IMR-90 (cell line): ENCODE measurements around the gene PAWR. TPM values are rescaled to one million over a fixed set of nuclear protein-coding genes. Genes with fewer than 3 reads are reported as not detected.

Experiments
- ATAC-seq: fragments of 200-7000 bp; cut with Tn5 transposase; 2 replicates; pipeline ENCODE4 v1.9.1; 2020; ENCODE audit warnings: low read depth, mild to moderate bottlenecking, moderate library complexity
- BruUV-seq: library from RNA; stranded (reverse); fragments of 400-500 nt; replicated peaks from 2 replicates; lab custom pipeline; 2021; lab: Mats Ljungman, UMichigan
- CTCF ChIA-PET: fragments of 300-600 bp; formaldehyde crosslinking; extraction: SDS; loops from one replicate; lab custom pipeline; 2021; ENCODE audit warnings: antibody characterized with exemption; lab: Yijun Ruan, JAX
- POLR2A ChIA-PET: fragments of 300-600 bp; sonication (Branson Sonifier 250); formaldehyde crosslinking; loops from one replicate; lab custom pipeline; 2022; ENCODE audit warnings: antibody characterized with exemption; ENCODE audit not compliant: unreplicated experiment; lab: Charles Lee
- DNase-seq: peaks from one replicate; pipeline ENCODE4 v3.0.0; 2013
- H2AFZ ChIP-seq: replicated peaks from 2 replicates; pipeline ENCODE3; 2013; ENCODE audit warnings: low read length, mild to moderate bottlenecking; ENCODE audit not compliant: poor library complexity
- H2AK5ac ChIP-seq: 2 replicates; pipeline ENCODE4 v1.6.1; 2013; ENCODE audit warnings: low read depth, low read length, inconsistent platforms
- H2AK9ac ChIP-seq: replicated peaks from 2 replicates; pipeline ENCODE3; 2013; ENCODE audit warnings: mild to moderate bottlenecking, low read depth, low read length, moderate library complexity; ENCODE audit not compliant: poor library complexity
- H2BK120ac ChIP-seq: 2 replicates; pipeline ENCODE4 v1.6.1; 2013; ENCODE audit warnings: low read depth, low read length, inconsistent platforms
- H2BK15ac ChIP-seq: 3 replicates; pipeline ENCODE4 v1.6.1; 2013; ENCODE audit warnings: low read depth, low read length, inconsistent platforms
- H2BK20ac ChIP-seq: 2 replicates; pipeline ENCODE4 v1.6.1; 2013; ENCODE audit warnings: low read depth, mild to moderate bottlenecking, inconsistent platforms, low read length, moderate library complexity
- H2BK5ac ChIP-seq: 2 replicates; pipeline ENCODE4 v1.6.1; 2013; ENCODE audit warnings: mild to moderate bottlenecking, low read depth, low read length, inconsistent platforms; ENCODE audit not compliant: poor library complexity, severe bottlenecking
- H3K14ac ChIP-seq: replicated peaks from 2 replicates; pipeline ENCODE4 v1.6.1; 2013; ENCODE audit warnings: low read depth, low read length, inconsistent platforms
- H3K18ac ChIP-seq: 2 replicates; pipeline ENCODE4 v1.6.1; 2013; ENCODE audit warnings: low read depth, low read length, control low read depth
- H3K23ac ChIP-seq: 2 replicates; pipeline ENCODE4 v1.6.1; 2013; ENCODE audit warnings: low read depth, low read length, inconsistent platforms
- H3K27ac ChIP-seq: 2 replicates; pipeline ENCODE4 v1.5.1; 2013; ENCODE audit warnings: mild to moderate bottlenecking, control low read depth, low read length; ENCODE audit not compliant: insufficient read depth
- H3K27me3 ChIP-seq: 2 replicates; pipeline ENCODE4 v1.6.1; 2013; ENCODE audit warnings: low read length; ENCODE audit not compliant: control insufficient read depth, insufficient read depth
- H3K36me3 ChIP-seq: 2 replicates; pipeline ENCODE4 v1.6.1; 2013; ENCODE audit warnings: low read length, mixed read lengths; ENCODE audit not compliant: control insufficient read depth, insufficient read depth
- H3K4ac ChIP-seq: 2 replicates; pipeline ENCODE4 v1.6.1; 2013; ENCODE audit warnings: low read depth, low read length, inconsistent platforms
- H3K4me1 ChIP-seq: 2 replicates; pipeline ENCODE4 v1.6.1; 2013; ENCODE audit warnings: low read length, mixed read lengths; ENCODE audit not compliant: control insufficient read depth, insufficient read depth
- H3K4me2 ChIP-seq: 2 replicates; pipeline ENCODE4 v1.6.1; 2013; ENCODE audit warnings: low read depth, mild to moderate bottlenecking, control low read depth, low read length, moderate library complexity
- H3K4me3 ChIP-seq: 2 replicates; pipeline ENCODE4 v1.5.1; 2013; ENCODE audit warnings: low read depth, mild to moderate bottlenecking, control low read depth, low read length, moderate library complexity; ENCODE audit not compliant: insufficient read depth
- H3K56ac ChIP-seq: 2 replicates; pipeline ENCODE4 v1.6.1; 2013; ENCODE audit warnings: low read length, inconsistent platforms; ENCODE audit not compliant: insufficient read depth; ENCODE audit errors: extremely low read depth
- H3K79me1 ChIP-seq, 2 experiments: 2 replicates each; pipeline ENCODE4 v1.6.1; 2013; ENCODE audit warnings: low read length in 2 of 2, inconsistent platforms in 1 of 2, low read depth in 1 of 2
- H3K9ac ChIP-seq: 2 replicates; pipeline ENCODE4 v1.6.1; 2013; ENCODE audit warnings: low read depth, low read length, control low read depth
- H3K9me1 ChIP-seq: 2 replicates; pipeline ENCODE4 v1.6.1; 2013; ENCODE audit warnings: low read length, inconsistent platforms; ENCODE audit not compliant: insufficient read depth
- H3K9me3 ChIP-seq: 2 replicates; pipeline ENCODE4 v1.6.1; 2013; ENCODE audit warnings: low read length; ENCODE audit not compliant: control insufficient read depth, insufficient read depth
- H4K20me1 ChIP-seq: 2 replicates; pipeline ENCODE4 v1.6.1; 2013; ENCODE audit warnings: low read length, inconsistent platforms; ENCODE audit not compliant: insufficient read depth
- H4K5ac ChIP-seq: 2 replicates; pipeline ENCODE4 v1.6.1; 2013; ENCODE audit warnings: mild to moderate bottlenecking, low read depth, low read length, control low read depth
- H4K8ac ChIP-seq, 2 experiments: 2 replicates each; pipeline ENCODE4 v1.6.1; 2013; ENCODE audit warnings: low read depth in 2 of 2, low read length in 2 of 2, control low read depth in 1 of 2, inconsistent platforms in 1 of 2
- H4K91ac ChIP-seq: 2 replicates; pipeline ENCODE4 v1.6.1; 2013; ENCODE audit warnings: low read depth, low read length, inconsistent platforms; ENCODE audit not compliant: insufficient read depth
- CEBPB ChIP-seq: IDR thresholded peaks from 2 replicates; pipeline ENCODE4 v1.6.1; 2012; ENCODE audit warnings: low read depth, low read length, improper control_type of control experiment
- FOS ChIP-seq: fragments of 150-350 bp; IDR thresholded peaks from 2 replicates; pipeline ENCODE4 v1.6.1; 2016; ENCODE audit warnings: low read depth, low read length
- MAZ ChIP-seq: IDR thresholded peaks from 2 replicates; pipeline ENCODE4 v1.6.1; 2012; ENCODE audit warnings: low read depth, mild to moderate bottlenecking, low read length, improper control_type of control experiment, moderate library complexity, borderline replicate concordance
- NFE2L2 ChIP-seq: fragments of 150-350 bp; IDR thresholded peaks from 2 replicates; pipeline ENCODE4 v1.6.1; 2016; ENCODE audit warnings: low read depth, mild to moderate bottlenecking, low read length
- RCOR1 ChIP-seq: IDR thresholded peaks from 2 replicates; pipeline ENCODE4 v1.6.1; 2012; ENCODE audit warnings: mild to moderate bottlenecking, low read length, improper control_type of control experiment; ENCODE audit not compliant: insufficient replicate concordance
- WGBS, 2 experiments: methylation state at CpG; one replicate each; pipeline versions ENCODE4 v1.1.5 to v1.1.7; 2013; ENCODE audit warnings: missing lambda C conversion rate in 2 of 2; ENCODE audit not compliant: insufficient read length in 1 of 2; ENCODE audit errors: extremely low coverage in 2 of 2; 5-methylcytosine and 5-hydroxymethylcytosine counted together
- dilution Hi-C: fragments of 300-500 bp; cut with HindIII; formaldehyde crosslinking; loops from one replicate; pipeline ENCODE4 v1.14.3; 2018; ENCODE audit warnings: low sequenced_read_pairs; ENCODE audit not compliant: unreplicated experiment
- in situ Hi-C: fragments of 300-500 bp; cut with MboI; formaldehyde crosslinking; loops from 3 replicates; pipeline ENCODE4 v1.14.3; 2019; ENCODE audit warnings: low sequenced_read_pairs, inconsistent platforms, mixed read lengths
- intact Hi-C: fragments of 100-400 bp; cut with micrococcal nuclease; formaldehyde crosslinking; loops from 2 replicates; pipeline ENCODE4 v1.10.0; 2022
- polyA plus RNA-seq, 3 experiments: library from polyadenylated mRNA; depleted of rRNA; stranded (reverse); fragments of >200 nt; gene quantifications; 2 replicates each; pipeline ENCODE4 v1.2.3, GENCODE V29; 2012; ENCODE audit warnings: low replicate concordance in 1 of 3
- total RNA-seq: library from RNA; depleted of rRNA; stranded (reverse); fragments of >200 nt; gene quantifications from 2 replicates; pipeline ENCODE4 v1.2.3, GENCODE V29; 2012

PAWR gene
- total and polyA plus RNA-seq, 2 of the 4 experiments (the other 2 are of a cell fraction) = 13.2 to 13.6 TPM

DNA sequence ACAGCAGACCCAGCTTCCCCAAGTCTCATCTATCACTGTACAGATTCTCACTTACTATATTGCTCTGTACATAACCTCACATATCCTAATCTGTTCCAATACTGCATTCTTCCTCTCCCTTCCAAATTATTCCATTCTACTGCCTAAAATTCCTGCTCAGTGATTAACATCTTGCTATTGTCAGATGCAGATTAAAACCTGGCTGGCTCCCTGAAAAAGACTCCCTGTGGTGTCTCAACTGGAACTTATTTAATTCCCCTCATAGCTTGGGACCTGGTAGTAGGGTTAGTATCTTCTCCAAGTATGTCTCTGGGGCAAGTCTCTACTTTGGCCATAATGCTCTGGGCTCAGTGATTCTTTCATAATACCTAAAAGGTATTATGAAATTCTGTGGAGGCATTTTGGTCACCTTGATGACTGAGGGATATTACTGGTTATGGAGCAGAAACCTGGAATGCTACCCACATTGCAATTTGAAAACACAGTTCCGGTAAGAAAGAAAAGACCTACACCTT, 55.8 kb downstream of the PAWR start:
- no peak overlapping the region for H4K5ac ChIP-seq
- H2AK5ac ChIP-seq = no peak overlapping the region
- no peak for ATAC-seq
- no peak overlapping the region for H4K91ac ChIP-seq
- in situ Hi-C loops (no loop called here), dilution Hi-C loops (no loop called here), intact Hi-C loops (loop anchor here (5.0 kb wide), 1 partner anchor 33 kb away; no protein-coding TSS in a partner anchor)
- TF ChIP-seq MAZ (no peak), CEBPB (no peak), NFE2L2 (no peak), FOS (no peak), RCOR1 (no peak)
- H2BK120ac ChIP-seq = no peak overlapping the region
- no peaks in the 10 kb centered on the region for H3K36me3 ChIP-seq
- H2AK9ac ChIP-seq = no peak overlapping the region
- no peak overlapping the region for H3K4me3 ChIP-seq
- peaks cover 4% of the 10 kb centered on the region; the same call in 1 of the 2 replicates for H4K20me1 ChIP-seq
- H4K8ac ChIP-seq = no peak overlapping the region
- H3K56ac ChIP-seq = no peak overlapping the region
- ChIA-PET POLR2A (no interaction called here), CTCF (interaction anchor here (1.1 kb wide), 1 partner anchor 8 kb away, joined by 4 read pairs; no protein-coding TSS in a partner anchor)
- no peak overlapping the region for H2BK5ac ChIP-seq
- no peaks in the 10 kb centered on the region for H3K9me1 ChIP-seq
- H3K14ac ChIP-seq = no peak overlapping the region
- no peaks in the 10 kb centered on the region for H3K27me3 ChIP-seq
- H3K4ac ChIP-seq = no peak overlapping the region
- no peak for DNase-seq
- no peak overlapping the region for H2AFZ ChIP-seq
- H3K79me1 ChIP-seq = peaks cover 18 to 43% of the 10 kb centered on the region in 2 experiments
- H2BK15ac ChIP-seq = no peak overlapping the region
- no peak overlapping the region for H3K9ac ChIP-seq
- peaks cover 2% of the 10 kb centered on the region; the same call in 1 of the 2 replicates for H3K4me1 ChIP-seq
- peak overlapping the region; percentile 7 for H3K23ac ChIP-seq
- no CpG with 5 or more reads among the region's 1 CpG for WGBS, 2 experiments
- no peaks in the 10 kb centered on the region for H3K9me3 ChIP-seq
- H3K18ac ChIP-seq = no peak overlapping the region
- no peak overlapping the region for H2BK20ac ChIP-seq
- no peak overlapping the region for H3K27ac ChIP-seq
- H3K4me2 ChIP-seq = no peak overlapping the region
- no TSS peak for BruUV-seq
